ENCODE results near the gene PHACTR1. TPM values are rescaled to one million over a fixed set of nuclear protein-coding genes. Genes with fewer than 3 reads are reported as not detected.

The PHACTR1 gene
- total RNA-seq, 1 donor from 2014 or later: 1.0 TPM

GRCh38 chr6:13259393-13259792, 542.8 kb downstream of the PHACTR1 start:
- no peak for DNase-seq (ENCODE audit: low read depth in 2 of 2)

- DNase-seq (ENCODE audit: low read depth in 2 of 2): no peak
These were observed 543.6 kb downstream of the PHACTR1 start for GRCh38 chr6:13260101-13260598.

- no peak for DNase-seq (ENCODE audit: low read depth in 2 of 2)
These were observed 544.3 kb downstream of the PHACTR1 start for GRCh38 chr6:13260831-13261230.

- DNase-seq (ENCODE audit: low read depth in 2 of 2): no peak
These were observed 545.0 kb downstream of the PHACTR1 start for GRCh38 chr6:13261464-13261994.

- no peak for DNase-seq (ENCODE audit: low read depth in 2 of 2)
These were observed 546.0 kb downstream of the PHACTR1 start for GRCh38 chr6:13262302-13263230.

- no peak for DNase-seq (ENCODE audit: low read depth in 2 of 2)
These were observed 547.1 kb downstream of the PHACTR1 start for GRCh38 chr6:13263669-13264068.

GRCh38 chr6:13267142-13267651, 550.6 kb downstream of the PHACTR1 start:
- no peak for DNase-seq (ENCODE audit: low read depth in 2 of 2)

- DNase-seq (ENCODE audit: low read depth in 2 of 2): peak in 1 of 2 donors; percentile 8
These were observed 552.4 kb downstream of the PHACTR1 start for GRCh38 chr6:13268913-13269518.

- DNase-seq (ENCODE audit: low read depth in 2 of 2): no peak
These were observed 555.8 kb downstream of the PHACTR1 start for GRCh38 chr6:13272131-13273046.

- DNase-seq (ENCODE audit: low read depth in 2 of 2): no peak
These were observed 556.8 kb downstream of the PHACTR1 start for GRCh38 chr6:13273202-13273930.

GRCh38 chr6:13273931-13274706, 557.6 kb downstream of the PHACTR1 start:
- DNase-seq (ENCODE audit: low read depth in 2 of 2): no peak

GRCh38 chr6:13274707-13275434, 558.3 kb downstream of the PHACTR1 start:
- no peak for DNase-seq (ENCODE audit: low read depth in 2 of 2)

- DNase-seq (ENCODE audit: low read depth in 2 of 2): no peak
These were observed 558.9 kb downstream of the PHACTR1 start for GRCh38 chr6:13275435-13275989.

- DNase-seq (ENCODE audit: low read depth in 2 of 2): no peak
These were observed 560.7 kb downstream of the PHACTR1 start for GRCh38 chr6:13277231-13277630.

GRCh38 chr6:13278164-13278563, 561.6 kb downstream of the PHACTR1 start:
- DNase-seq (ENCODE audit: low read depth in 2 of 2): peak in 1 of 2 donors; percentile 10

GRCh38 chr6:13278991-13279390, 562.4 kb downstream of the PHACTR1 start:
- no peak for DNase-seq (ENCODE audit: low read depth in 2 of 2)

GRCh38 chr6:13280254-13280653, 563.7 kb downstream of the PHACTR1 start:
- no peak for DNase-seq (ENCODE audit: low read depth in 2 of 2)

GRCh38 chr6:13281686-13282085, 565.1 kb downstream of the PHACTR1 start:
- no peak for DNase-seq (ENCODE audit: low read depth in 2 of 2)

All from dermis microvascular lymphatic vessel endothelial cell (primary cell).